ENCODE measurements around the gene ERGIC3. TPM values are rescaled to one million over a fixed set of nuclear protein-coding genes. Genes with fewer than 3 reads are reported as not detected.
A peak's percentile ranks its signal among the peaks of the same experiment; 100 is the strongest.

ERGIC3 gene
- total and polyA plus RNA-seq, 2 experiments from 2014 or later, result 262 to 477 TPM

DNA sequence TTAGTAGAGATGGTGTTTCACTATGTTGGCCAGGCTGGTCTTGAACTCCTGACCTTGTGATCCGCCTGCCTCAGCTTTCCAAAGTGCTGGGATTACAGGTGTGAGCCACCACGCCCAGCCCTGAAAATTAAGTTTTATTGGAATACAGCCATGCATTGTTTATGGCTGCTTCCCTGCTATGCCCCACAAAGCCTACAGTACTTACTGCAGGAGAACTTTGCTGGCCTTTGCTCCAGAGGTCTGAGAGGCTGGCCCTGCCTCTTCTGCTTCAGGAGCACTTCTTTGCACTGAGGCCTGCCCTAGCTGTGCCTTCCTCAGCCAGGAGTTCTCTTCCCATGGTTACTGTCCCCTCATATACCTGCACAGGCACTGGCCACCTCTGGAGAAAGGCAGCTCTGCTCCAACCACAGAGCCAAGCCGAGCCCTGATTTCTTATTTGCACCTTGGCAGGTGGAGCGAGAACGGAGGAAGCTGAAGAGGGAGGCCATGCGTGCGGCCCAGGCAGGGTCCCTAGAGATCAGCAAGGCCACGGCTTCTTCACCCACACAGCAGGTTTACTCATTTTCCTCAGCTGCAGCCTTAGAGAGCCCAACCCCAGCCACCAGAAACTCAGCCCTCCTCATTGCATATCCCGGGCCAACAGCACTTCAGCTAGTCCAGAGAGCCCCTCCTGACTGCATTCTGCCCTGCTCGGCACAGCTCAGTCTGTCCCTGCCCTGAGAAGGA is 33.2 kb upstream of the ERGIC3 start:
- no peaks in the 10 kb centered on the region for H3K79me2 ChIP-seq (ENCODE audit: insufficient read depth)
- no peaks in the 10 kb centered on the region for H4K20me1 ChIP-seq (ENCODE audit: insufficient read depth)
- in situ Hi-C loops (cut with MboI), result no loop called here
- no peak for DNase-seq
- H3K27ac ChIP-seq, result no peak overlapping the region
- H3K9ac ChIP-seq, result no peak overlapping the region
- H3K9me2 ChIP-seq (ENCODE audit: insufficient read depth), result no peaks in the 10 kb centered on the region
- no peaks in the 10 kb centered on the region for H3F3A ChIP-seq (ENCODE audit: insufficient read depth)
- WGBS, 2 experiments (ENCODE audit: low coverage in 1 of 2, low lambda C conversion rate in 2 of 2, missing lambda C conversion rate in 2 of 2), result 94% methylated on average over 10 of the region's 10 CpGs
- H3K4me3 ChIP-seq, result no peak overlapping the region
- H2AFZ ChIP-seq, result no peak overlapping the region
- H3K4me1 ChIP-seq (ENCODE audit: insufficient read depth), result no peaks in the 10 kb centered on the region
- no peak overlapping the region for H3K4me2 ChIP-seq (ENCODE audit: unreplicated experiment)
- TF ChIP-seq EZH2 (IDR thresholded peaks at IDR 0.05; ENCODE audit: insufficient read depth, poor library complexity, severe bottlenecking) (no peak), EZH2phosphoT487 (IDR thresholded peaks at IDR 0.05; ENCODE audit: insufficient read depth, low read depth) (no peak)
- peaks cover 2% of the 10 kb centered on the region; the same call in 1 of the 2 replicates for H3K36me3 ChIP-seq (ENCODE audit: low read depth)
- H3K9me3 ChIP-seq (ENCODE audit: low read depth), result no peaks in the 10 kb centered on the region
- no peaks in the 10 kb centered on the region for H3K27me3 ChIP-seq (replicated peaks; ENCODE audit: insufficient read depth)

DNA sequence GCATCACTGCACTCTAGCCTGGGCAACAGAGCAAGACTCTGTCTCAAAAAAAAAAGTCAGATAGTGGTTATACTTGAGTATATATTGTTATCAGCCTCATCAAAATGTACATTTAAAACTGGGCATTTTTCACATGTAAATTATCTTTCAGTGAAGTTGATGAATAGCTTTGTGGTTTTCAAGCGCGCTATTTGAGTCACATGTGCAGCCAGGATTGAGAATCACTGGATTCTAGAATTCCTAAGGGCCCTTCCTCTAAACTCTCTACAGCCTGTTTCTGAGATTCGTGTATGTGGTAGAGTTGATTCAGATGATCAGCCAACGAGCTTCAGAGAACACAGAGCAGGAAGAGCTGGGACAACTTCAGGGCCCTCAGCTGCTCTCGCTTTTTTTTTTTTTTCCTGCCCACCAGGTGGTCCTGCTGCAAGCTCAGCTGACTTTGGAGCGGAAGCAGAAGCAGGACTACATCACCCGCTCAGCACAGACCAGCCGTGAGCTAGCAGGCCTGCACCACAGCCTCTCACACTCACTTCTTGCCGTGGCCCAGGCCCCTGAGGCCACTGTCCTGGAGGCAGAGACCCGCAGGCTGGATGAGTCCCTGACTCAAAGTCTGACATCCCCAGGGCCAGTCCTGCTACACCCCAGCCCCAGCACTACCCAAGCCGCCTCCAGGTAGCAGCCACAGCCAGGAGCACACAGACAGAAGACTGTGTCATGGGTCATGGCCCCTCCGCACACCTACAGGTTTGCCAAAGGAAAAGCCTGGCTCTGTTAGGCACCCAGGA is 30.7 kb upstream of the ERGIC3 start:
- in situ Hi-C loops (cut with MboI), result no loop called here
- TF ChIP-seq EZH2 (IDR thresholded peaks at IDR 0.05; ENCODE audit: insufficient read depth, poor library complexity, severe bottlenecking), result no peak
- no peak for TF ChIP-seq EZH2phosphoT487 (IDR thresholded peaks at IDR 0.05; ENCODE audit: insufficient read depth, low read depth)

DNA sequence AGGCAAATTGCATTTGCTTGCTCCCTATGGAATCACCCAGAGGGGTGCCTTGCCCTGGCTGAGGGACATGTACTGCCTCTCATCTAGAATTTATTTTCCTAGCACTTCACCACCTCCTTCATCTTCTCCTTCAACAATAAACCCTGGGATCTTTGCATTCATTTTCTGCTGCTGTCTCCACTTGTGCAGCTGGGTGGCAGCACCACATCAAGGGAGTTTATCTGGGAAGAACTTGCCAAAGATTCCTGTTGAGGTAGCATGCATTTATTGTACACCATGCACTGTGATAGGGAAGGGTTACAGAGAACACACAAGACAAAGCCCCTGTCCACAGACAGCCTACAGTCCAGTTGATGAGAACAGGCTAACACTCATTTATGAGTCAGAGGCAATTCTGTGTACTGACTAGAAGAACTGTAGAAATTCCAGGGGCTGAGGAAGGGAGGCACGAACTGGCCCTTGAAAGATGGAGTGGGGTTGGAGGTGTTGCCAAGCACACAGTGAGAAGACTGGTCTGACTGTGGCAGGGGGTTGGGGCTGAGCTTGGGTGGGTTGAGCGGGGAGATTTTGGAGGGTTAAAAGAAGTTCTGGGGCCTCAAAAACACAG is 30.0 kb upstream of the ERGIC3 start:
- WGBS, 2 experiments (ENCODE audit: low coverage in 1 of 2, low lambda C conversion rate in 2 of 2, missing lambda C conversion rate in 2 of 2), result 96 to 100% methylated on average over 2 of the region's 2 CpGs
- TF ChIP-seq EZH2phosphoT487 (IDR thresholded peaks at IDR 0.05; ENCODE audit: insufficient read depth, low read depth), result no peak
- TF ChIP-seq EZH2 (IDR thresholded peaks at IDR 0.05; ENCODE audit: insufficient read depth, poor library complexity, severe bottlenecking), result no peak
- no peak overlapping the region for H3K4me3 ChIP-seq
- in situ Hi-C loops (cut with MboI), result no loop called here
- H3F3A ChIP-seq (ENCODE audit: insufficient read depth), result peaks cover 11% of the 10 kb centered on the region; the same call in 1 of the 2 replicates
- H4K20me1 ChIP-seq (ENCODE audit: insufficient read depth), result no peaks in the 10 kb centered on the region
- H3K9ac ChIP-seq, result no peak overlapping the region
- no peaks in the 10 kb centered on the region for H3K27me3 ChIP-seq (replicated peaks; ENCODE audit: insufficient read depth)
- H3K36me3 ChIP-seq (ENCODE audit: low read depth), result no peaks in the 10 kb centered on the region; the same call in 1 of the 2 replicates
- DNase-seq, result peak; percentile 59
- no peaks in the 10 kb centered on the region for H3K9me2 ChIP-seq (ENCODE audit: insufficient read depth)
- H3K27ac ChIP-seq, result no peak overlapping the region
- no peak overlapping the region for H3K4me2 ChIP-seq (ENCODE audit: unreplicated experiment)
- H3K9me3 ChIP-seq (ENCODE audit: low read depth), result no peaks in the 10 kb centered on the region
- no peaks in the 10 kb centered on the region for H3K79me2 ChIP-seq (ENCODE audit: insufficient read depth)
- peaks cover 10% of the 10 kb centered on the region for H3K4me1 ChIP-seq (ENCODE audit: insufficient read depth)
- no peak overlapping the region for H2AFZ ChIP-seq

More for the DNA sequence above, 30.7 kb upstream of the ERGIC3 start:
- H3K36me3 ChIP-seq (ENCODE audit: low read depth), result no peaks in the 10 kb centered on the region; the same call in 1 of the 2 replicates
- H3K79me2 ChIP-seq (ENCODE audit: insufficient read depth), result no peaks in the 10 kb centered on the region
- DNase-seq, result no peak
- H3K9ac ChIP-seq, result no peak overlapping the region
- H3K4me1 ChIP-seq (ENCODE audit: insufficient read depth), result peaks cover 5% of the 10 kb centered on the region
- no peaks in the 10 kb centered on the region for H4K20me1 ChIP-seq (ENCODE audit: insufficient read depth)
- H3K27ac ChIP-seq, result no peak overlapping the region
- no peaks in the 10 kb centered on the region for H3K27me3 ChIP-seq (replicated peaks; ENCODE audit: insufficient read depth)
- no peak overlapping the region for H3K4me3 ChIP-seq
- H3K9me3 ChIP-seq (ENCODE audit: low read depth), result no peaks in the 10 kb centered on the region
- peaks cover 4% of the 10 kb centered on the region; the same call in 1 of the 2 replicates for H3F3A ChIP-seq (ENCODE audit: insufficient read depth)
- 85 to 87% methylated on average over 12 of the region's 12 CpGs for WGBS, 2 experiments (ENCODE audit: low coverage in 1 of 2, low lambda C conversion rate in 2 of 2, missing lambda C conversion rate in 2 of 2)
- H3K9me2 ChIP-seq (ENCODE audit: insufficient read depth), result no peaks in the 10 kb centered on the region
- no peak overlapping the region for H3K4me2 ChIP-seq (ENCODE audit: unreplicated experiment)
- no peak overlapping the region for H2AFZ ChIP-seq

DNA sequence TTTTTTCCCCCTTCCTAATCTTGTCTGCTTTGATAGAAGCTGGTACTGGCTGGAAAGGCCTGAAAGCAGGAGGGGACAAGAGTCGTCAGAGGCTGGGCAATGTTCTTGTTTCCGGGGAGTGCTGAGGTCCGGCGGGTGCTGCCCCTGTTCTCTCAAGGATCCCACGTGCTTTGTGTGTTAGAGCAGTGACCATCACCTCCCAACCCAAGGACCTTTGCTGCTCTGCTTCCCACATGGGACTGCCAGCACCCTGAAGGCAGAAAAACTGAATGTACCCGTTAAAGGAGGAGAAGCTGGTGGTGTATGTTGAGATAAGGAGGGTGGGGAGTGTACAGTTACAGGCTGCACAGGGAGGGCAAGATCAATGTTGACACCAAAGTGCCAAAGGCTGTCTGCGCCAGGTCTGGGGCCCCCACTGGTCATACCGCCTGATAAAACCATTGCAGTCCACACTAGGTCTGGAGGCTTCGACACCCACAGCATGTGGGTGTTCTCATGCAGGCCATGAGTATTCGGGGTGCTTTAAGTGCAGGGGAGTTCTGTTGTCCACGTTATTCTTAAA is 27.4 kb upstream of the ERGIC3 start:
- H4K20me1 ChIP-seq (ENCODE audit: insufficient read depth), result no peaks in the 10 kb centered on the region
- H3K79me2 ChIP-seq (ENCODE audit: insufficient read depth), result no peaks in the 10 kb centered on the region
- no peaks in the 10 kb centered on the region for H3K9me3 ChIP-seq (ENCODE audit: low read depth)
- H3K4me2 ChIP-seq (ENCODE audit: unreplicated experiment), result no peak overlapping the region
- no peak overlapping the region for H3K9ac ChIP-seq
- WGBS, 2 experiments (ENCODE audit: low coverage in 1 of 2, low lambda C conversion rate in 2 of 2, missing lambda C conversion rate in 2 of 2), result 86 to 91% methylated on average over 11 of the region's 11 CpGs
- H3K27ac ChIP-seq, result no peak overlapping the region
- no peak overlapping the region for H2AFZ ChIP-seq
- H3K36me3 ChIP-seq (ENCODE audit: low read depth), result no peaks in the 10 kb centered on the region; the same call in 1 of the 2 replicates
- peaks cover 10% of the 10 kb centered on the region for H3K4me1 ChIP-seq (ENCODE audit: insufficient read depth)
- in situ Hi-C loops (cut with MboI), result no loop called here
- H3K4me3 ChIP-seq, result no peak overlapping the region
- DNase-seq, result no peak
- no peak for TF ChIP-seq EZH2phosphoT487 (IDR thresholded peaks at IDR 0.05; ENCODE audit: insufficient read depth, low read depth)
- TF ChIP-seq EZH2 (IDR thresholded peaks at IDR 0.05; ENCODE audit: insufficient read depth, poor library complexity, severe bottlenecking), result no peak
- no peaks in the 10 kb centered on the region for H3K9me2 ChIP-seq (ENCODE audit: insufficient read depth)
- H3K27me3 ChIP-seq (replicated peaks; ENCODE audit: insufficient read depth), result no peaks in the 10 kb centered on the region
- peaks cover 11% of the 10 kb centered on the region; the same call in 1 of the 2 replicates for H3F3A ChIP-seq (ENCODE audit: insufficient read depth)
